HG03565 (cell line): Measurements from ENCODE around the gene GJD3.

Experiments used
- ATAC-seq: cut with Tn5 transposase; IDR thresholded peaks from one replicate; pipeline ENCODE4 v1.9.1; 2021; ENCODE audit warnings: mild to moderate bottlenecking, moderate library complexity; ENCODE audit not compliant: unreplicated experiment

GJD3 gene

DNA sequence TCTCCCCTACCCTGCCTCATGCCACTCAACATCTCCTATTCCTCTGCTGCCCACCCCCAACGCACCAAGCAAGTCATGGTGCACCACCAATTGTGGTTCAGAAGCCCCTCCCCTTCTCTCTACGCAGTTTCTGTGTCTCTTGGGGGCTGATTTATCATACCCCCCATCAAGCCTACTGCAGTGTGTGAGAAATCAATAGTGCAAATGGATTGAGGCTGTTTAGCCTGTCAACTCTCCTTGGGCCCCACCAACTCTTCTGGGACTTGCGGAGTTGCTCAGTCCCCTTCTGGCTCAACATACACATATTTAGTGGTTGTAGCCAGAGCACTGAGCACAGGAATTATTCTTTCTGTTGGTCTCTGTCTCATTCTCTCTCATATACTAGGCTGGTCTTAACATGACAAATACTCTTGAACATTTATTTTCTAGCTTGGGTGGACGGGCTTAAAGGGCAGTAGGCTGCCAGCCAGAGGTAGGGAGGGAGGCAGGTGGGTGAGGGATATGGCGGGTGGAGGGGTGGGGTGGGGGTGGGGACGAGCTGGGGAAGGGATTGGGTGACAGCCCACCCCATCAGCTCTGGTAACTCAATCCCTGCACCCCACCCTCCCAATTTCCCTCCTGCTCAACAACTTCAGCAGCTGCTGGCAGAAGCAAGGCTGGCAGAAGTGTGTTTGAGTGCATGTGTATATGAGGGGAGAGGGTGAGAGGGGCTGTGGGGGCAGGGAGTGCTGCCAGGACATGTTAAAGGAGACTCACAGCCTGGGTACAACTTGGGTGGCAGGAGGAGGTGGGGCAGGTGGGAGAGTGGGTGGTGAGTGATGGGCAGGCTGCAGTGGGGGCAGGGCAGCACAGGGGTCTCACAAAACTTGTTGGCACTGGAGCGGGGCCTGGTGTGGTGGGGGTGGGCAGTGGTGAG, 50.6 kb downstream of the GJD3 start:
- no peak for ATAC-seq
